Activated T-helper 1 cell treated with Interleukin-2 at 50 U/mL for 16 hours (primary cell): ENCODE results near the gene TUBB8.
"Not testable (repeated sequence)": the region's sequence is repeated elsewhere in the genome, so short reads cannot be mapped to it uniquely, and the experiment has no call there.

Source experiments
- DNase-seq: peaks from one replicate; pipeline ENCODE4 v3.0.0-alpha.2; 2020; ENCODE audit warnings: low read depth

The TUBB8 gene

GRCh38 chr10:48996-49395, at the start of gene TUBB8:
Gene TUBB8 (minus strand): TSS chr10:49296. CDS start chr10:49238, 58 bp downstream.
- DNase-seq, result no peak

DNA sequence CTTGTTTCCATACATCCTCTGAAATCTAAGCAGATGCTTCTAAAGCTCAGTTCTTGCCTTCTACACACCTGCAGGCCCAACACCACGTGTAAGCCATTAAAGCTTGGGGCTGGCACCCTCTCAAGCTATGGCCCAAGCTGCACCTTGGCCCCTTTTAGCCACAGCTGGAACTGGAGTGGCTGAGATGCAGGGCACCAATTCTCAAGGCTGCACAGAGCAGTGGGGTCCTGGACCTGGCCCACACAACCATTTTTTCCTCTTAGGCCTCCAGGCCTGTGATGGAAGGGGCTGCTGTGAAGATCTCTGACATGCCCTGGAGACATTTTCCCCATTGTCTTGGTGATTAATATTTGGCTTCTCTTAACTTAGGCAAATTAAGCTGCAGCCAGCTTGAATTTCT, 47.4 kb upstream of the TUBB8 start:
- DNase-seq, result no peak

GRCh38 chr10:95356-96115, 46.4 kb upstream of the TUBB8 start:
- DNase-seq, result no peak

- no peak for DNase-seq
Measured at GRCh38 chr10:94613-95012, 45.5 kb upstream of the TUBB8 start.

DNA sequence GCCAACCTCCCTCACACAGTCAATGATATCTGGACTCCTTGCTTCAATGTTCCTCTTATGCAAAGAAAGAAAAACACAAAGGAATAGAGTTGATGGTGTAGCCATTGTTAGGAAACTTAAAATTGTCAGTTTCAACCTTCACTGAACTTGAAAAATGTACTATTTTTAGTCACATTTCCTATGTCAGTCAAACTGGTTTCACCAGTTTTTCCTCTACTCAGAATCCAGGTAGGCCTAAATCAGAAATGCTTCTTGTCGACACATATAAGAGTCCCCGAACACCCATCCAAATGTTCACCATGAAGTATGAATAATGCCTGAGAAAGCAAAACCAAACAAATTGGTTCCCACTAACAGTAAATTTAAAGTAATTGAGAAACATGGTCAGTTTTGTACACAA, 43.8 kb upstream of the TUBB8 start:
- no peak for DNase-seq

- no peak for DNase-seq
Measured at GRCh38 chr10:92153-92552, 43.1 kb upstream of the TUBB8 start.

DNA sequence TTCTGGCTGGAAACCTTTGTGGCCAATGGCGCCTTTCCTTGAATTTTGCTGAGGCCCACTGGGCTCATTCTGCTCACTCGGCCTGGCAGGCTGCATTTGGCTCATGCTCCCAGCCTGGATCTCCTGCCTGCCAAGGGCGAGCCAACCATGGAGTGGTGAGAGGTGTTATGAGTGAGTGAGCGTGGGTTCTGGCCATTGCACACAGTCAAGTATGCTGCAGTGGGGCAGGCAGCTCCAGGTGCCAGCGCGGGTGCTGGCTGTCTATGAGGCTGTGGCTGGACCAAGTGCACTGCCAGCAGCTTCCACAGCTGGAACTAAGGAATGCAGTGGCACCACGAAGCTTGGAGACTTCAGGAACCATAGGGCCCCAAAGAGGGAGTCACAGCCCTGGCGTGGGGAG, 42.2 kb upstream of the TUBB8 start:
- no peak for DNase-seq

DNA sequence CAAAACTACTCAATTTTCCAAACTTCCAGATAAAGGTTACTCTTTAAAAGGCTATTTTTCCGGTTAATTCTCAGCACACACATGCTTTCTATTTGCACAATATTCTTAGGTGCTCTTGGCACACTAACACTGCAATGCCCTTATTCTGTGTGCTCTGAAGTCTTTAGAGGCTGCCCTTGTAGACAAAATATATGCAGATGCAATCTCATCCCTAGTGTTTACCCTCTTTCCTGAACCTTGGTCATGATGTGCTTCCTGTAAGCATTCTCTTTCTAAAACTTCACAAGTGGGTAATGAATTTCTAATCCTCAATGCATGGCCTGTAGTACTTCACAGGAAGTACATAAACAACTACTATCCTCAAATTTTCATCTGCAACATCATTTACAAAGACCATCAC, 41.1 kb upstream of the TUBB8 start:
- no peak for DNase-seq

DNA sequence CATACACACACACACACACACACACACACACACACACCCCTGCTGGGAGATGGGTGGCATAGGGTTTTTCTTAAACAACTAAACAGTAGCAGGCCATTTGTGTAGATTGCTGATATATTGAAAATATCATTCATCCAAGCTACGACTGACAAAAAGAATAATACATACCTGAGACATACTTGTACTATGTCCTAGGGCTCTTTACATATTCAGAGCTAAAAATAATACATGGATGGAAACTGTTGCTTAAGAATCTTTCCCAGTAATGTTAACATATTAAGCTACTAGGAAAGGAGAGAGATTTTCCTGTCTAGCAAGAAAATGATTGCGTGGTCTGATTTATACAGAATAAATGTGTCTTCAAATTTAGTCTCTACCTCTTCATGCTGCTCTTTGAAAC, 40.2 kb upstream of the TUBB8 start:
- no peak for DNase-seq

DNA sequence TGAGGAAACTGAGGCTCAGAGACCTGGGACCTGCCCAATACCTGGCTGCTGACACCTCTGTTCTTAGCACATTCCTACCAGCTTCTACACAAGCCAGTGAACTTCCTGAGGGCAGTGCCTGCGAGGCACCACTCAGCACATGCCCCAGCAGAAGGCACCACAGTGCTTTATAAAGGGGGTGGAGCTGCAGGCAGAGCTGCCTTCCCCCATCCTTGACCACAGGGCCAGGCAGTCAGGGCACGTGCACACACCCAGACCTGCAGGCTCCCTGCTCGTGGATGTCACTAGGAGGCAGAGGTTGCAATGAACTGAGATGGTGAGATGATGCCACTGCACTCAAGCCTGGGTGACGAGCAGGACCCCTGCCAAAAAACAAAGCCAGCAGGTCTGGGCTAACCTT, 39.2 kb upstream of the TUBB8 start:
- no peak for DNase-seq

- no peak for DNase-seq
Measured at GRCh38 chr10:87177-88080, 38.3 kb upstream of the TUBB8 start.

GRCh38 chr10:86031-86430, 36.9 kb upstream of the TUBB8 start:
- no peak for DNase-seq

DNA sequence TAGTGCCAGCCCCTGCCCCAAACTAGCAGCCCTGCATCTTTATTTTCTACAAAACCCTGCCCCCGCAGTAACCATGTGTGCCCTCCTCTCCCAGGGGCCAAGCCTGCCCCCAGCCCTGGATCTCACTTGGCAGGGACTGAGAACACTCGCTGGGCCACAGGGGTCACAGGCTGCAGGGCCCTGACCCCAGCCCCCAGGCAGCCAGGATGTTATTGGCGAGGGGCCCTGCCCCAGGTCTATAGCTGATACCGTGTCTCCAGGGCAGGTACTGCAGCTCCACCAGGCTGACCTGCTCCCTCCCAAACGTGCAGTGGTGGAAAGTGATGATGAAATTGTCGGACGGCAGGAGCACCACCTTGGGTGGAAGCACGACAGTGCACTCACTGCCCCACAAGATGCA, 35.9 kb upstream of the TUBB8 start:
- DNase-seq, result no peak

GRCh38 chr10:83930-84530, 34.9 kb upstream of the TUBB8 start:
- no peak for DNase-seq

DNA sequence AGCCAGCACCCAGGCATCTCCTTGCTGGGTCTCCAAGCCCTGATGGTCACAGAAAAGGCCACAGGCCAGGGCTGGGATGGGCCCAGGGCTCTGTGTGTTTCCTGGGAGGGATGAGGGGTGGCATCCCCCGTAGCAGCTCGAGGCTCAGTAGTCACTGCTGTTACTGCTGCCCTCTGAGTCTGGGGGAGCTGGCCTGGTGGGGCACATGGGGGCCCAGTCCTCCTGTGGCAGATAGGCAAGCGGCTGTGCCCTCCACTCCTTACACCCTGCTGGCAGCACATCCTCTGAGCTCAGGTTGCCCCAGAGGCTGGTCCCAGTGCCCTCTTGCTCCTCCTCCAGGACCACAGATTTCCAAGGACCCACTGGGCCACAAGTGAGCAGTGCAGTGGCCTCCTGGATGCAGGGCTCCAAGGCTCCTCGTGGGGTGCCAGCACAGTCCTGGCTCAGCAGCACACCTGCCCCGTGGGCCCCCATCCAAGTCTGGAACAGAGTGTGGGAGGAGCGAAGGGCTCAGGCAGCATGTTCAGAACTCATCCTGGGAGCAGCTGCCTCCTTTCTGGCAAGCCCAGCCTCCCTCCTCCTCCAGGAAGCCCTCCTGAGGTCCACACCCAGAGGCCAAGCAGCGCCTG, 31.5 kb upstream of the TUBB8 start:
- no peak for DNase-seq

GRCh38 chr10:79532-80215, 30.6 kb upstream of the TUBB8 start:
- DNase-seq, result no peak

- DNase-seq, result no peak
Measured at GRCh38 chr10:78556-78955, 29.5 kb upstream of the TUBB8 start.

DNA sequence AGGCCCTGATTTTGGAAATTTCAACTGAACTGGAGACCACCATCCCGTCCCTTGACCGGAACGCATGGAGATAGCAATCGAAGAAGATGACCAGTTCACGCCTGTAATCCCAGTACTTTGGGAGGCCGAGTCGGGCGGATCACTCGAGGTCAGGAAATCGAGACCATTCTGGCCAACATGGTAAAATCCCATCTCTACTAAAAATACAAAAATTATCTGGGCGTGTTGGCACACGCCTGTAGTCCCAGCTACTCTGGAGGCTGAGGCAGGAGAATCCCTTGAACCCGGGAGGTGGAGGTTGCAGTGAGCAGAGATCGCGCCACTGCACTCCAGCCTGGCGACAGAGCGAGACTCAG, 25.1 kb upstream of the TUBB8 start:
- DNase-seq, result not testable (repeated sequence)

DNA sequence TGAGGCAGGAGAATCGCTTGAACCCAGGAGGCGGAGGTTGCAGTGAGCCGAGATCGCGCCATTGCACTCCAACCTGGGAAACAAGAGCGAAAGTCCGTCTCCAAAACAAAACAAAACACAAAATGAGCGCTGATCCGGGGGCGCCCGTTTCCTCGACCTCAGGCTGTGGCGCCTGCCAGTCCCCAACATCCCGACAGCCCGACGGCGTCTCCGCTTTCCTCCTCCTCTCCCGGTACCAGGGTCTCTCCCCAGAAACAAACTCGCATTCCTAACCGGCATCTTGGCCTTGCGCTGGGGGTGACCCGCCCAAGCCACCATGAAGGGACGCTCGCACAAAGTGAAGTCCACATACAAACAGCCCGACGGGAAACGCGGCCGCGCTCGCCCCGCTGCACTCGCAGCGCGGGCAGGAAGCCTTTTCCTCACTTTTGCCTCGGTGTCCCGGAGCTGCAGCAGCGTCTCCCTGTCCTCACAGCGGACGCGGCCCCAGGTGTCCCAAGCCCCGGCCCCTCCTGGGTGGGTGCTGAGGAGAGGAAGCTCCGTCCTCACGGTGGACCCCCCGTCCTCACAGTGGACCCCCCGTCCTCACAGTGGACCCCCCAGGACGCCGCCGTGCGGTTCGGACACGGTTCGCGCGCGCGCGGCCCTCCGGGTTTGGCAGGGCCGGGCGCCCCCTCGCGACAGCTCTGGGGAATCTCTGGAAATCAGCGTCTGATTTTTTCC, 24.6 kb upstream of the TUBB8 start:
- peak; percentile 16 for DNase-seq

- DNase-seq, result not testable (repeated sequence)
Measured at GRCh38 chr10:68156-68555, 19.1 kb upstream of the TUBB8 start.

- DNase-seq, result not testable (repeated sequence)
Measured at GRCh38 chr10:49926-50325, 830 bp upstream of the TUBB8 start.
